ENCODE data around the gene PSEN1.

PSEN1 gene

DNA sequence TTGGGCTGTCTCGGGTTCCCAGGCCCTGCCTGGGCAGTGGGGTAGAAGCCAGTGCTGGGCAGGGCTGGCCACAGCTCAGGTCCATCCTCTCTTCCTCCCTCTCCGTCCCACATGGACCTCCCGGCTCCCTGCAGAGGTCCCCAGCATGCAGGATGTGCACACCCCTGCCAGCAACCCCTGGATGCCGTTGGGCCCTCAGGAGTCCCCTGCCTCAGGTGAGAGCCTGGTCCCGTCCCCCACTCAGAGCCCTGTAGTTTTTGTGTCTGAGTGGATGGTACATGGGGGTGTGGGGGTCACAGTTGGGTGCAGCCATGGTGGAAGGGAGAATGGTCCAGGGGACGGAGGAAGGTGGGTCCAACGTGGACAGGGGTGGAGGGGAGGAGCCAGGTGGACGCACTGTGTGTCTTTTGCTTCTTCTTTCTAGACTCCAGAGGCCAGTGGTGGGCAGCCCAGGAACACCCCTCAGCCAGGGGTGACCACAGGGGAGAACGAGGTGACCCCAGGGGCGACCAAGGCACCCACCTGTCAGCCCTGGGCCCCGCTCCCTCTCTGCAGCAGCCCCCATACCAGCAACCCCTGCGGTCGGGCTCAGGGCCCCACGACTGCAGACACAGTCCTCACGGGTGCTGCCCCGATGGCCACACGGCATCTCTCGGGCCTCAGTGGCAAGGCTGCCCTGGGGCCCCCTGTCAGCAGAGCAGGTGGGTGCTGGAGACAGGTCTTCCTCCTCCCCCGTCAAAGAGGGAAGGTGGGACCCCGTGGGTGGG is 122.7 kb downstream of the PSEN1 start:
- no peak for DNase-seq

DNA sequence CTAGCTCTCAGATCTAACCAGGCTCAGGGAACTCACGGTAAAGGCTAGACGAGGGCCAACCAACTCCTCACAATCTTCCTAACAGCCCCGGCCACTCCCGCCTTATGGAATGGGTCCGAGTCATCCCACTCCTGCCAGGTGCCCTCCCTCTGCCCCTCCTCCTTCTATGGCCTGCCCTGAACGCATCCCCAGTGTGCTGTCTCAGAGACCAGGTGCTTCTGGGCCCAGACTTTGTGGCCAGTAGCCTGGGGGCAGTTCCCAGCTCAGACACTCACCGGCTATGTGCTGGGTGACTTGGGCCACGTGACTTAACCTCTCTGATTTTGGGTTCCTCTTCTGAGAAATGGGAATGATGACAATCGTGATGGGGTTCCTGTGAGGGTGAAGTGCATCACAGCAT is 123.5 kb downstream of the PSEN1 start:
- DNase-seq, result no peak

DNA sequence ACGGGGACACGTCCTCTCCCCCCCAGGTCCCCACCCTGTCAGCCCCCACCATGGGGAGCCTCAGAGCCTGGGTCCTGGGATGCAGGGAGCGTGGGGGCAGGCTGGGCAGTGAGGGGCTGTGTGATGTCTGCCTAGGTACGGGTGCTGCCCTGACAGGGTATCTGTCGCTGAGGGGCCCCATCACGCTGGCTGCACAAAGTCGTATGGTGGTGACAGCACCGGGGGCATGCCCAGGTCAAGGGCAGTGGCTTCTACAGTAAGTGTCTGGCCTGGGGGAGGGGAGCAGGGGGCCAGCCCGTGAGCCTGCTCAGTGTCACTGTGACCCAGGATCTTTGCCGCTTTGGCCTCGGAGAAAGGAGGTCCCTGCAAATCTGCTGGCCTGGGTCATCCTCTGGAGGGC is 124.3 kb downstream of the PSEN1 start:
- DNase-seq, result no peak

DNA sequence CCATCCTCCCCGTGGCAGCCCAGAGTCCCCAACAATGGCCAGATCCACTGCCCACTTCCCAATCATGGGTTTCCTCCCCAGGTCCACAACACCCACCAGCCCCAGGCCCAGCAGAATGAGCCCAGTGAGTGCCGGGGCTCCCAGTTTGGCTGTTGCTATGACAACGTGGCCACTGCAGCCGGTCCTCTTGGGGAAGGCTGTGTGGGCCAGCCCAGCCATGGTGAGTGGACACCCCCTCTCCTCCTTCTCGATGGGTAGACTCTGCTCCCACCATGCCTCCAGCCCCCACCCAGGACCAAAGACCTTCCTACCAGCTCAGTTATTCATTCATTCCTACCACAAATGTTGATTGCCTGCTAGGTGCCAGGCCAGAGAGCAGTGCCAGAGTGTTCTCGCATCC is 124.8 kb downstream of the PSEN1 start:
- no peak for DNase-seq

DNA sequence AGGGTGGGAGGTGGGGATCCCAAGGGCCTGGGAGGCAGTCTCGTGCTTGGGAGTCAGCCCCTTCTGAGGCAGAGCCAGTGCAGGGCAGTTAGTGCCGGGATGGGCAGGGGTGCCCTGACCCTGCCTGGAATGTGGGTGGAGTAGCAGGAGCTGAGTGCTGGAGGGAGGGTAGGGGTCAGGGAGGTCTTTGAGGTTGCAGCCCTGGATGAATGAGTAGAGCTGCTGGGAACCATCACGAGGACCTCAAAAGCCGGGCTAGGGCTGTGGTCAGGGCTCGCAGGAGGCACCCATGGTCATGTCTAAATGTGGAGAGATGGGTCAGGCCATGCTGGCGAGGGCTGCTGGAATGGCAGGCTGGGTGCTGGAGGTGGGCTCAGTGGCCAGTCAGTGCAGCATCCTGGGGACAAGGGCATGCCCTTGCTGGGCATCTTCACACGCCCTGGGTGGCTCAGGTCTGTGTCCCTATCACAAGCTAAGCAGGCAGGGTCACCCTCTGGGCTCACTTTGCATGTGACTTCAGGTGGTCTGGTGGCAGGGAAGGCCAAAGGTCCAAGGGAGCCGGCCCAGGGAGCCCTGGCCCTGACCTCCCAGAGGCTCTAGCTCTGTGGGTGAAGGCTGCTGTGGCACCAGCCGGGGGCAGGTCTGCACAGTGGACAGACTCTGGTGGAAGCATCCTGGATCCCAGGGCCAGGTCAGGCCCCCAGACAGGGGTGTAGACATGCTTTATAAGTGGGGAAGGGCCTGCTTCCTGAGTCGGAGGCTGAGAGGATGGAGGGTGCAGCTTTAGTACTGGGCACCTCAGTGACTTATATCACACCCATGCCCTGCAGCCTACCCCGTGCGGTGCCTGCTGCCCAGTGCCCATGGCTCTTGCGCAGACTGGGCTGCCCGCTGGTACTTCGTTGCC is 125.5 kb downstream of the PSEN1 start:
- no peak for DNase-seq

DNA sequence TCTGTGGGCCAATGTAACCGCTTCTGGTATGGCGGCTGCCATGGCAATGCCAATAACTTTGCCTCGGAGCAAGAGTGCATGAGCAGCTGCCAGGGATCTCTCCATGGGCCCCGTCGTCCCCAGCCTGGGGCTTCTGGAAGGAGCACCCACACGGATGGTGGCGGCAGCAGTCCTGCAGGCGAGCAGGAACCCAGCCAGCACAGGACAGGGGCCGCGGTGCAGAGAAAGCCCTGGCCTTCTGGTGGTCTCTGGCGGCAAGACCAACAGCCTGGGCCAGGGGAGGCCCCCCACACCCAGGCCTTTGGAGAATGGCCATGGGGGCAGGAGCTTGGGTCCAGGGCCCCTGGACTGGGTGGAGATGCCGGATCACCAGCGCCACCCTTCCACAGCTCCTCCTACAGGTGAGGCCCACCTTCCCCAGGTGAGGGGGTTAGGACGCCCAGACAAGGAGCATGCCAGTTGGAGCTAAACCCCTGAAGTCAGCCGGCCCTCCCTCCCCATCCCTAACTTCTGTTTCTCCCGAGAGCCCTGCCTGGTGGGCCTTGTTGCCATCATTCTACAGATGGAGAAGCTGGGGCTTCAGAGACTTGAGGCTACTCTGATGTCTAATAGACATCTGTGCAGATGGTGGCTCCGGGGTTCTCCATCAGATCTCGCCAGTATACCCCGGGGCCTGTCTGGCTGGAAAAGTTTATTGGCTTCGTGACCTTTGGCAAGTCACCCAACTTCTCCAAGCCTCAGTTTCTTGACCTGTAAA is 126.3 kb downstream of the PSEN1 start:
- no peak for DNase-seq

DNA sequence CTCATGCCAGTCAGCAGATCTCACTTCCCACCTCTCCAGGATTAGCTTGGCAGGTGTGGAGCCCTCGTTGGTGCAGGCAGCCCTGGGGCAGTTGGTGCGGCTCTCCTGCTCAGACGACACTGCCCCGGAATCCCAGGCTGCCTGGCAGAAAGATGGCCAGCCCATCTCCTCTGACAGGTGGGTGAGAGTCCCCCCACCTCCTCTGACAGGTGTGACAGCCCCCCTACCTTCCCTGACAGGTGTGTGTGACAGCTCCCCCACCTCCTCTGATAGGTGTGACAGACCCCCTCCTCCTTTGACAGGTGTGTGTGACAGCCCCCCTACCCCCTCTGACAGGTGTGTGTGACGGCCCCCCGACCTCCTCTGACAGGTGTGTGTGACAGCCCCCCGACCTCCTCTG is 127.3 kb downstream of the PSEN1 start:
- DNase-seq, result no peak

DNA sequence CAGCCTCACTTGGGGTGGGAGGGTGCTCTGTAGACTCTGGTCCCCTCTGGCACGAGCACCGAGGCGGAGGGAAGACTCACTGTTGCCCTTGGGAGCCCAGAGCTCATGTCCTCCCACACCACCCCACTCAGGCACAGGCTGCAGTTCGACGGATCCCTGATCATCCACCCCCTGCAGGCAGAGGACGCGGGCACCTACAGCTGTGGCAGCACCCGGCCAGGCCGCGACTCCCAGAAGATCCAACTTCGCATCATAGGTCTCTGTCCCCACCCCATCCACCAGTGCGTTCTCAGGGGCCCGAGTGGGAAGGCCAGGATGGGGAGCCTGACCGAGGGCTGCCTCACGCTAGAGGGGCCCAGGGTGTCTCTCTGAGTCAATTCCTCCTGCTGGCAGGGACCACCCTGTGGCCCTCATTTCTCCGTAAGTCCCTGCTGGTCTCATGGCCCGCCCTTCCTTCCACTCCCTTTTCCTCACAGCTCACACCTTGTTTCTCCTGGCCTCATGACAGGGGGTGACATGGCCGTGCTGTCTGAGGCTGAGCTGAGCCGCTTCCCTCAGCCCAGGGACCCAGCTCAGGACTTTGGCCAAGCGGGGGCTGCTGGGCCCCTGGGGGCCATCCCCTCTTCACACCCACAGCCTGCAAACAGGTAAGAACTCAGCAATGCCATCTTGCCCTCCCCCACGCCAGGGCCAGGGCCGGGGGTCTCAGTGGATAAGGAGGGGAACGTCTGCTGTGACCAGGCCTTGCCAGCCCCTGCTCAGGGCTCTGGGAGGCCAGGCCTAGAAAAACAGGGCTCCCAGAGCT is 128.0 kb downstream of the PSEN1 start:
- DNase-seq, result no peak

DNA sequence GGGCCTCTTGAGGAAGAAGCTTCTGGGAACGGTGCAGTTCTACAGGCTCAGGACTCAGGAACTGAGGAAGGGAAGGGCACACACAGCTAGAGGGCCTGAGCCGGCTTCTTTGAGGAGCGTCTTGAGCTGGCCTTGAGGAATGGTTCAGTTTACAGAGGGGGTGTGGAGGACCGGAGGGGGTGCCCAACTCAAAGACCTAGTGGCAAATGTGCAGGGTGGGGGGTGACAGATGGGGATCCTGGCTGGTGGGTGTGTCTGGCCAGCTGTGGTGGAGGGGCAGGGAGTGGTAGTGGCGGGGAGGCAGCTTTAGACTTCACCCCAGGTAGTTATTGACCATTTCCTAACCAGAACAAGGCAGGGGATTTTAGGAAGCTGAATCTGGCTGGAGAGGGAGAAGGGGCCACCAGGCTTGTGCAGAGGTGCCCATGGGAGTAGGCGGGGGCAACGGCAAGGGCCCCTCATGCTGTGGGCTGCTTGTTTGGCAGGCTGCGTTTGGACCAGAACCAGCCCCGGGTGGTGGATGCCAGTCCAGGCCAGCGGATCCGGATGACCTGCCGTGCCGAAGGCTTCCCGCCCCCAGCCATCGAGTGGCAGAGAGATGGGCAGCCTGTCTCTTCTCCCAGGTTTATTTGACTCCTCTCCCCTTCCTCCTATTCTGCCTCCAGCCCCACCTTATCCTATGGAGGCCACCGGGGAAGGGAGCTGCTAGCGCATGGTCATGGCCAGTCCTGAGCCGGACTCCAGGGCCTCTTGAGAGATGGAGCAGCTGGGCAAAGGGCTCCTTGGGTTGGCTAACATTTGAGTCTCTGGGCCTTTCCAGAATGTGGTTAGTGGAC is 128.8 kb downstream of the PSEN1 start:
- DNase-seq, result no peak

DNA sequence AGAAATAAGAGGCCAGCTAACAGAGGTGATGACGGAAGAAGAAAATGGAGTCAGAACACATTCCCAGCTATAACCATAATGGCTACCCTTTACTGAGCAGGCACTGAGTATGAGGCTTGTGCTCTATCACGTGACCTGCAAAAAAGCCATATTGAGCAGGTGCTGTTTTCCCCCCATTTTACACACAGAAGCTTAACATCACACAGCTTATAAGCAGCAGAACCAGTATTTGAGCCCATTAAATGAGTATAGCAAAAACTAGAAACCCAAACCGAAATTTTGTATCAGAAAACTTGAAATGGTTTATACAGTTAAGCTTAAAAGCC is 129.4 kb downstream of the PSEN1 start:
- no peak for DNase-seq

DNA sequence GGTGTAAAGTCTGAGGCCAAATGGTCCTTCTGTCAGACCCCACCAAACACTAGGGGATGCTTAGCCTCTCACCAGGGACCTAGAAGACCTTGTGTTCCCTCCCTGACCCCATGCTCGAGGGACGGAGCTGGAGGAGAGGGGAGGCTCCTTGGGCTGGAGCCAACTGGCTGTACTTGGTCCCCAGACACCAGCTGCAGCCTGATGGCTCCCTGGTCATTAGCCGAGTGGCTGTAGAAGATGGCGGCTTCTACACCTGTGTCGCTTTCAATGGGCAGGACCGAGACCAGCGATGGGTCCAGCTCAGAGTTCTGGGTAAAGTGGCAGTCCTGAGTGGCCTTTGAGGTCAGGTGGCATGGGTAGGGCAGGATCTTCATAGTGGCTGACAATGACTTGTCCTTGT is 130.0 kb downstream of the PSEN1 start:
- DNase-seq, result no peak

DNA sequence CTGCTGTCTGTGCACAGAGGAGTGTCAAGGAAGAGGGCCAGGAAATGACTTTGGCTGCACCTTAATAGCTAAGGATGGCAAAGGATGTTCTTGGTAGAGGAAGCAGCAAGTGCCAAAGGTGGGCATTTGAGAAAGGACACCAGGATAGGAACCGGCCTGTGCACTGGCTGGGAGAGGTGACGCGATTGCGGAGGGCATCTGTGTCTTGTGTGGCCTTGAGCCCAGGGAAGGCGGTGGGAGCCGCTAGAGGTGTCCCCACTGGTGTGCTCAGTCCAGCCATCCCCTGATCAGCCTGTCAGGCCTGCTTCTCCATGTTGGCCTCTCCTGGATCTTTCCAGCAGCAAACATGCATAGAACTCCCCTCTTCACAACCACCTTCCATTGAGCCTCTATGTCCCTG is 131.2 kb downstream of the PSEN1 start:
- no peak for DNase-seq

DNA sequence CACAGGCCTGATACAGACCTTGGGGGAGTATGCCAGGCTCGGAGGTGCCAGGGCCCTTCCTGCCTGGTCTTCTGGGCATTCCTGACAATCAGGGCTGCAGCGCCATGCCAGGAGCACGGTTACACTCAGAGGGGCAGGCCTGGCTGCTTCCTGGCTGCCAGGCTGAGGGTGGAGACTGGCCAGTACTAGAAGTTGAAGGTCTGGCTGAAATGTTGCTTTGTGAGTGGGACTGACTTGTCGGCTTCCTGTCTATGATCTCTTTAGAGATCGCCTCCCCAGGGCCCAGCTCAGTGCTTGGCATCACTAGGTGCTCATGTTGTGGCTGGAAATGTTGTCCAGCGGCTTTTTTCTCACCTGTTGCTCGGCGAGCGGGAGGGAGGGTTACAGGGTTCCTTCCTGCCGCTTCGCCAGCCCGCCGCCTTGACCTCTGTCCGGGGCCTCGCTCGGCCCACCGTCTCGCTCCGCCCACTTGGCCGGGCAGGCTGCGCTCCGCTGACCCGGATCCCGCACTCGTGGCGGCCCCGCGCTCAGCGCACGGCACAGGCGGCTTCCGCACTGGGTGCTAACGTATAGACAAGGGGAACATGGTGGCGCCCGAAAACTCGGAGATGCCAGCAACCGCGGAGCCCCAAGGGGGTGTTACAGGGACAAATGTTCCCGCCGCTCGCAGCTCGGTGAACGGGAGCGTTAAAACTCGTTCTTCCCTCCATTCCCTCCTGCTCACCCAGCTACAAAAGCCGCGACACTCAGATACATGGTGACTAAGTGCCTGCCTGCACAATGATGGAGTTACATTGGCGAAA is 133.6 kb downstream of the PSEN1 start:
- DNase-seq, result peak; percentile 48

DNA sequence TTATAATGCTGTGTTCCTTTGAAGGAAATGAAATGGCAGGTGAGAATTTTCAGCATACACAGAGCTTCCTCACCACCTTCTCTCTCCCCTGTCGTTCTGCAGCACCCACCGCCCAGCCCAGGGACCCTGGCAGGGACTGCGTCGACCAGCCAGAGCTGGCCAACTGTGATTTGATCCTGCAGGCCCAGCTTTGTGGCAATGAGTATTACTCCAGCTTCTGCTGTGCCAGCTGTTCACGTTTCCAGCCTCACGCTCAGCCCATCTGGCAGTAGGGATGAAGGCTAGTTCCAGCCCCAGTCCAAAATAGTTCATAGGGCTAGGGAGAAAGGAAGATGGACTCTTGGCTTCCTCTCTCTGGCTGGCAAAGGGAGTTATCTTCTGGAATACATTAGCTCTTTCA is 136.1 kb downstream of the PSEN1 start:
- DNase-seq, result no peak
